Muscle of leg (tissue), 11 donors: ENCODE results near the gene PIK3CB. TPM values are rescaled to one million over a fixed set of nuclear protein-coding genes. Genes with fewer than 3 reads are reported as not detected.

ENCODE experiments used
- DNase-seq: peaks from one replicate; pipeline ENCODE4 v3.0.0; 2013
- H3K27ac ChIP-seq: one replicate; pipeline ENCODE4 v1.5.1; 2013; ENCODE audit warnings: mild to moderate bottlenecking, low read length, control low read depth
- H3K27me3 ChIP-seq: one replicate; pipeline ENCODE4 v1.6.1; 2013; ENCODE audit warnings: low read length; ENCODE audit not compliant: control insufficient read depth, insufficient read depth
- H3K36me3 ChIP-seq: one replicate; pipeline ENCODE4 v1.6.1; 2013; ENCODE audit warnings: low read length; ENCODE audit not compliant: control insufficient read depth, insufficient read depth
- H3K4me1 ChIP-seq: one replicate; pipeline ENCODE4 v1.6.1; 2013; ENCODE audit warnings: low read length; ENCODE audit not compliant: control insufficient read depth, insufficient read depth
- H3K4me3 ChIP-seq: one replicate; pipeline ENCODE4 v1.5.1; 2013; ENCODE audit warnings: low read length, control low read depth
- H3K9me3 ChIP-seq: replicated peaks from 2 replicates; pipeline ENCODE4 v1.6.1; 2013; ENCODE audit warnings: low read depth, low read length; ENCODE audit not compliant: control insufficient read depth
- WGBS: methylation state at CpG from one replicate; pipeline ENCODE4 v1.1.5; 2013; ENCODE audit warnings: missing lambda C conversion rate; ENCODE audit not compliant: insufficient coverage; 5-methylcytosine and 5-hydroxymethylcytosine counted together
- polyA plus RNA-seq, 8 donors: library from polyadenylated mRNA; unstranded; fragments of 120-200 nt; gene quantifications; one replicate each; pipeline versions ENCODE4 v1.2.1 to v1.2.3, GENCODE V29; 2013; ENCODE audit warnings: inconsistent platforms in 1 of 8, low replicate concordance in 1 of 8; ENCODE audit not compliant: insufficient read length in 8 of 8, insufficient read depth in 1 of 8
- total RNA-seq: library from RNA; stranded (reverse); fragments of 120-200 nt; gene quantifications from one replicate; pipeline ENCODE4 v1.2.4, GENCODE V29; 2013

Gene PIK3CB
- total and polyA plus RNA-seq, 9 donors: 8.0 to 16.3 (median 10.0) TPM

GRCh38 chr3:138867996-138868395 is 33.3 kb upstream of the PIK3CB start:
- H3K27ac ChIP-seq: peak overlapping the region; percentile 47
- H3K4me1 ChIP-seq: peaks cover 6% of the 10 kb centered on the region
- WGBS: no CpG with 5 or more reads among the region's 1 CpG

GRCh38 chr3:138863776-138864113 is 29.0 kb upstream of the PIK3CB start:
- no peak overlapping the region for H3K27ac ChIP-seq

More at GRCh38 chr3:138867996-138868395, 33.3 kb upstream of the PIK3CB start:
- Histone ChIP-seq H3K9me3 (no peaks in the 10 kb centered on the region), H3K4me3 (no peak overlapping the region), H3K27me3 (no peaks in the 10 kb centered on the region), H3K36me3 (no peaks in the 10 kb centered on the region)
- DNase-seq: peak; percentile 39

GRCh38 chr3:138862924-138863775 is 28.4 kb upstream of the PIK3CB start:
- WGBS: 19% methylated on average over 9 of the region's 11 CpGs
- Histone ChIP-seq H3K4me3 (no peak overlapping the region), H3K9me3 (no peaks in the 10 kb centered on the region), H3K4me1 (peaks cover 13% of the 10 kb centered on the region), H3K27me3 (no peaks in the 10 kb centered on the region), H3K36me3 (no peaks in the 10 kb centered on the region), H3K27ac (peak overlapping the region; percentile 72)
- peak; percentile 16 for DNase-seq

More at GRCh38 chr3:138863776-138864113, 29.0 kb upstream of the PIK3CB start:
- Histone ChIP-seq H3K36me3 (no peaks in the 10 kb centered on the region), H3K4me3 (no peak overlapping the region), H3K9me3 (no peaks in the 10 kb centered on the region), H3K27me3 (no peaks in the 10 kb centered on the region), H3K4me1 (peaks cover 13% of the 10 kb centered on the region)
- WGBS: 89% methylated on average over 4 of the region's 4 CpGs
- no peak for DNase-seq

- Histone ChIP-seq H3K9me3 (no peaks in the 10 kb centered on the region), H3K4me1 (peaks cover 11% of the 10 kb centered on the region), H3K4me3 (no peak overlapping the region), H3K27me3 (no peaks in the 10 kb centered on the region), H3K36me3 (no peaks in the 10 kb centered on the region), H3K27ac (peak overlapping the region; percentile 72)
- WGBS: 67% methylated on average over 1 of the region's 4 CpGs
- DNase-seq: peak; percentile 36
Measured at GRCh38 chr3:138862531-138862923, 27.8 kb upstream of the PIK3CB start.

GRCh38 chr3:138861798-138862197 is 27.1 kb upstream of the PIK3CB start:
- Histone ChIP-seq H3K9me3 (no peaks in the 10 kb centered on the region), H3K27me3 (no peaks in the 10 kb centered on the region), H3K4me1 (peaks cover 11% of the 10 kb centered on the region), H3K4me3 (no peak overlapping the region), H3K27ac (peak overlapping the region; percentile 72), H3K36me3 (no peaks in the 10 kb centered on the region)
- 100% methylated on average over 1 of the region's 5 CpGs for WGBS
- no peak for DNase-seq

- Histone ChIP-seq H3K4me3 (no peak overlapping the region), H3K36me3 (no peaks in the 10 kb centered on the region), H3K9me3 (no peaks in the 10 kb centered on the region), H3K4me1 (no peaks in the 10 kb centered on the region), H3K27me3 (no peaks in the 10 kb centered on the region), H3K27ac (no peak overlapping the region)
- no peak for DNase-seq
- WGBS: no CpG with 5 or more reads among the region's 3 CpGs
Measured at GRCh38 chr3:138856799-138857198, 22.1 kb upstream of the PIK3CB start.

GRCh38 chr3:138854940-138855339 is 20.2 kb upstream of the PIK3CB start:
- H3K4me3 ChIP-seq: no peak overlapping the region
- no peaks in the 10 kb centered on the region for H3K4me1 ChIP-seq
- DNase-seq: no peak
- H3K9me3 ChIP-seq: no peaks in the 10 kb centered on the region
- no peaks in the 10 kb centered on the region for H3K36me3 ChIP-seq
- no peaks in the 10 kb centered on the region for H3K27me3 ChIP-seq
- H3K27ac ChIP-seq: peak overlapping the region; percentile 39
- 86% methylated on average over 5 of the region's 7 CpGs for WGBS

GRCh38 chr3:138854204-138854603 is 19.5 kb upstream of the PIK3CB start:
- peak; percentile 88 for DNase-seq
- no peaks in the 10 kb centered on the region for H3K4me1 ChIP-seq
- whole genome bisulfite sequencing: no CpG with 5 or more reads among the region's 3 CpGs

GRCh38 chr3:138850151-138850550 is 15.4 kb upstream of the PIK3CB start:
- DNase-seq: peak; percentile 28

More at GRCh38 chr3:138854204-138854603, 19.5 kb upstream of the PIK3CB start:
- H3K27me3 ChIP-seq: no peaks in the 10 kb centered on the region
- H3K27ac ChIP-seq: peak overlapping the region; percentile 84
- H3K9me3 ChIP-seq: no peaks in the 10 kb centered on the region
- no peaks in the 10 kb centered on the region for H3K36me3 ChIP-seq
- no peak overlapping the region for H3K4me3 ChIP-seq

GRCh38 chr3:138849222-138849940 is 14.7 kb upstream of the PIK3CB start:
- Histone ChIP-seq H3K9me3 (no peaks in the 10 kb centered on the region), H3K27me3 (no peaks in the 10 kb centered on the region), H3K27ac (no peak overlapping the region), H3K36me3 (no peaks in the 10 kb centered on the region), H3K4me3 (no peak overlapping the region), H3K4me1 (peaks cover 2% of the 10 kb centered on the region)
- no CpG with 5 or more reads among the region's 2 CpGs for WGBS
- DNase-seq: no peak

More at GRCh38 chr3:138850151-138850550, 15.4 kb upstream of the PIK3CB start:
- no peaks in the 10 kb centered on the region for H3K9me3 ChIP-seq
- WGBS: no CpG with 5 or more reads among the region's 3 CpGs
- peaks cover 2% of the 10 kb centered on the region for H3K4me1 ChIP-seq
- no peaks in the 10 kb centered on the region for H3K36me3 ChIP-seq
- no peak overlapping the region for H3K27ac ChIP-seq
- H3K27me3 ChIP-seq: no peaks in the 10 kb centered on the region
- no peak overlapping the region for H3K4me3 ChIP-seq
